Right renal cortex interstitium (tissue), 3 donors: Measurements from ENCODE around the gene EDARADD. TPM values are rescaled to one million over a fixed set of nuclear protein-coding genes. Genes with fewer than 3 reads are reported as not detected.

Source experiments
- polyA plus RNA-seq, 3 donors: library from polyadenylated mRNA; unstranded; fragments of 120-200 nt; gene quantifications; one replicate each; pipeline ENCODE4 v1.2.1, GENCODE V29; 2013; ENCODE audit not compliant: insufficient read length in 3 of 3

The EDARADD gene
- polyA plus RNA-seq, 3 donors: 7.0 to 7.8 (median 7.6) TPM

Other genes with a start within 250 kb of the EDARADD start
- 10 to 100 TPM; 10.7 to 13.4 (median 11.6) TPM for gene ERO1B, start 112.3 kb upstream of the EDARADD start, polyA plus RNA-seq
- gene LGALS8, start 129.7 kb downstream of the EDARADD start, polyA plus RNA-seq: 10 to 100 TPM; 70.5 to 81.9 (median 73.6) TPM
- 10 to 100 TPM; 24.7 to 29.3 (median 25.1) TPM for gene HEATR1, start 210.2 kb downstream of the EDARADD start, polyA plus RNA-seq